Measurements from ENCODE around the gene DOCK10. TPM values are rescaled to one million over a fixed set of nuclear protein-coding genes. Genes with fewer than 3 reads are reported as not detected.

DOCK10 gene
- total and polyA plus RNA-seq, 10 of the 15 experiments (the other 5 are each of a cell fraction or from before 2014, with no cell fraction given) = 16.9 to 120 (median 85.5) TPM

DNA sequence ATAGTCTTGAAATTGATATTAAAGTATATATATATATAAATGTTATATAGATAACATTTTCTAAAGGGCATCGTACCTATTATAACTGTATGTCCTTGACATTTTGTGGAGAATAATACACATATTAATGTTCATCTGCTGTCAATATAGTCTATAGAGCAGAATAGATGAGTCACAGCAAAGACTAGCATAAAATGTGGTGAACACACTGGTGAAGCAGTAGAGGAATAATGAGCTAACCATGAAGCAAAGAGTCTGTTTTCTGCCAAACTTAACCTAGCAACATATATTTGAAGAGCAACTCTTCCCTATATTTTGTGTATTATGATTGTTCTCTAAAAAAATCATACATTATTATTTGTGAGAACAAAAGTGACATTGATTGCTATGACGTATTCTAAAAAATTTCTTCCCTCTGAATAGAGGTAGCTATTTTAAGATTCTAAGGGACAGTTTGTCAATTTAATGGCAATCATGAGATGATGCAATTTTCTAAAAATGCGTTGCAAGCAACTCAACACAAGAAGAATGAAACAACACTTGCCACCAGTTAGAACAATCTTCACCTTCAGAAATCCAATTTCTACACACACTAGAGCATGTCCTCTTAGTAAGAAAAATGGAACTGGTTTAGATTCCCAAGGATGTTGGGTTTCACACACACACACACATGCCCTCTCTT, 22.0 kb downstream of the DOCK10 start:
- TF ChIP-seq SRF (IDR thresholded peaks at IDR 0.05; ENCODE audit: low read depth in 2 of 2, low read length in 2 of 2) = no peak
- no peak for TF ChIP-seq TBL1XR1 (IDR thresholded peaks at IDR 0.05; ENCODE audit: low read depth, low read length)
- no peak for TF ChIP-seq BCL11A (IDR thresholded peaks at IDR 0.05; ENCODE audit: low read depth, low read length)
- TF ChIP-seq RB1 (IDR thresholded peaks at IDR 0.05; ENCODE audit: borderline replicate concordance) = no peak
- Histone ChIP-seq H4K20me1 (ENCODE audit: control insufficient read depth, insufficient read depth) (no peaks in the 10 kb centered on the region), H3K27me3 (replicated peaks in 1 of 2; ENCODE audit: control insufficient read depth in 2 of 2, insufficient read depth in 2 of 2, low read length in 1 of 2) (no peaks in the 10 kb centered on the region), H3K79me2 (ENCODE audit: control insufficient read depth, insufficient read depth, low read length) (peaks cover 49% of the 10 kb centered on the region), H3K36me3 (ENCODE audit: control insufficient read depth in 2 of 2, insufficient read depth in 2 of 2, low read length in 1 of 2) (no peaks in the 10 kb centered on the region; a peak in 1 of 4 replicates), H3K9me3 (replicated peaks; ENCODE audit: control insufficient read depth, insufficient read depth, low read length) (no peaks in the 10 kb centered on the region), H3K4me1 (ENCODE audit: control insufficient read depth, insufficient read depth, low read length) (no peaks in the 10 kb centered on the region), H3K9ac (ENCODE audit: control insufficient read depth, insufficient read depth, low read length) (no peak overlapping the region), H2AFZ (ENCODE audit: control insufficient read depth, low read depth, low read length) (no peak overlapping the region), H3K4me2 (ENCODE audit: control insufficient read depth, insufficient read depth) (no peak overlapping the region), H3K27ac (ENCODE audit: control insufficient read depth, insufficient read depth) (no peak overlapping the region), H3K4me3 (no peak overlapping the region)
- no TSS peak for BruUV-seq (replicated peaks)
- POLR2A ChIA-PET = interaction anchor here (0.6 kb wide), 1 partner anchor 106 kb away, joined by 3 read pairs; no protein-coding TSS in a partner anchor
- WGBS (ENCODE audit: insufficient coverage, insufficient replicate concordance, low lambda C conversion rate, missing lambda C conversion rate) = 83% methylated on average over 3 of the region's 3 CpGs
- DNase-seq (ENCODE audit: low read depth, low spot score) (no peak), FAIRE-seq (no peak), ATAC-seq (peak; percentile 37; the same call in 1 of the 3 replicates)
- SMC1A ChIA-PET (ENCODE audit: uncharacterized antibody, unreplicated experiment) = interaction anchor here (0.6 to 2.9 kb wide), 7 partner anchors 8 to 678 kb away, joined by 3 to 8 read pairs (median 5); no protein-coding TSS in a partner anchor
- RAD21 ChIA-PET (ENCODE audit: unreplicated experiment) = interaction anchor here (1.6 kb wide), 1 partner anchor 18 kb away, joined by 4 read pairs; no protein-coding TSS in a partner anchor
- CTCF ChIA-PET = interaction anchor here (0.5 to 1.4 kb wide), 6 partner anchors 9 to 645 kb away, joined by 3 to 5 read pairs (median 3); no protein-coding TSS in a partner anchor
- intact Hi-C loops (cut with micrococcal nuclease; ENCODE audit: unreplicated experiment) = no loop called here
- in situ Hi-C loops (cut with MboI) = loop anchor here (25.0 kb wide), 1 partner anchor 658 kb away; no protein-coding TSS in a partner anchor

DNA sequence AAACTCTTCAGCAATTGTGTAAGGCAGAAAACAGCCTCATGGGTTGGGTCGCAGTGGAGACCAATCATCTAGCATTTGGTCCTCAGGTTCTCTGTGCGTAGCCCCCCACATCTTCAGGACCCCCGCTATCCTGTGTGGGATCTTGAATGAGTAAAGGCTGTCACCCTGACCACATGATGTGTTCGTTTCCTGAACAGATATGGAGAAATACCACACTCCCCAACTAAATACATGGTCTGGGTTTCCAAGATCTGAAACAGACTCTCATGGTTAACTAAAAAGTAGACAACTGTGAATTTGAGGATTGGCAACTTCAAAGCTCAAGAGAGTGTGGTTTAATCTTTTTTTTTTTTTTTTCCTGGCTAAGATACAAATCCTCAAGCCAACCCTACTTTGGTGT, 23.2 kb downstream of the DOCK10 start:
- intact Hi-C loops (cut with micrococcal nuclease; ENCODE audit: unreplicated experiment) = no loop called here
- TF ChIP-seq, protein P1, sequence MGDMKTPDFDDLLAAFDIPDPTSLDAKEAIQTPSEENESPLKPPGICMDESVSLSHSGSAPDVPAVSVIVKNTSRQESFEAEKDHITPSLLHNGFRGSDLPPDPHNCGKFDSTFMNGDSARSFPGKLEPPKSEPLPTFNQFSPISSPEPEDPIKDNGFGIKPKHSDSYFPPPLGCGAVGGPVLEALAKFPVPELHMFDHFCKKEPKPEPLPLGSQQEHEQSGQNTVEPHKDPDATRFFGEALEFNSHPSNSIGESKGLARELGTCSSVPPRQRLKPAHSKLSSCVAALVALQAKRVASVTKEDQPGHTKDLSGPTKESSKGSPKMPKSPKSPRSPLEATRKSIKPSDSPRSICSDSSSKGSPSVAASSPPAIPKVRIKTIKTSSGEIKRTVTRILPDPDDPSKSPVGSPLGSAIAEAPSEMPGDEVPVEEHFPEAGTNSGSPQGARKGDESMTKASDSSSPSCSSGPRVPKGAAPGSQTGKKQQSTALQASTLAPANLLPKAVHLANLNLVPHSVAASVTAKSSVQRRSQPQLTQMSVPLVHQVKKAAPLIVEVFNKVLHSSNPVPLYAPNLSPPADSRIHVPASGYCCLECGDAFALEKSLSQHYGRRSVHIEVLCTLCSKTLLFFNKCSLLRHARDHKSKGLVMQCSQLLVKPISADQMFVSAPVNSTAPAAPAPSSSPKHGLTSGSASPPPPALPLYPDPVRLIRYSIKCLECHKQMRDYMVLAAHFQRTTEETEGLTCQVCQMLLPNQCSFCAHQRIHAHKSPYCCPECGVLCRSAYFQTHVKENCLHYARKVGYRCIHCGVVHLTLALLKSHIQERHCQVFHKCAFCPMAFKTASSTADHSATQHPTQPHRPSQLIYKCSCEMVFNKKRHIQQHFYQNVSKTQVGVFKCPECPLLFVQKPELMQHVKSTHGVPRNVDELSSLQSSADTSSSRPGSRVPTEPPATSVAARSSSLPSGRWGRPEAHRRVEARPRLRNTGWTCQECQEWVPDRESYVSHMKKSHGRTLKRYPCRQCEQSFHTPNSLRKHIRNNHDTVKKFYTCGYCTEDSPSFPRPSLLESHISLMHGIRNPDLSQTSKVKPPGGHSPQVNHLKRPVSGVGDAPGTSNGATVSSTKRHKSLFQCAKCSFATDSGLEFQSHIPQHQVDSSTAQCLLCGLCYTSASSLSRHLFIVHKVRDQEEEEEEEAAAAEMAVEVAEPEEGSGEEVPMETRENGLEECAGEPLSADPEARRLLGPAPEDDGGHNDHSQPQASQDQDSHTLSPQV (IDR thresholded peaks at IDR 0.05) = no peak
- TF ChIP-seq FOS (IDR thresholded peaks at IDR 0.05; ENCODE audit: borderline replicate concordance, extremely low read depth, insufficient read length) = no peak
- TF ChIP-seq, protein P2, sequence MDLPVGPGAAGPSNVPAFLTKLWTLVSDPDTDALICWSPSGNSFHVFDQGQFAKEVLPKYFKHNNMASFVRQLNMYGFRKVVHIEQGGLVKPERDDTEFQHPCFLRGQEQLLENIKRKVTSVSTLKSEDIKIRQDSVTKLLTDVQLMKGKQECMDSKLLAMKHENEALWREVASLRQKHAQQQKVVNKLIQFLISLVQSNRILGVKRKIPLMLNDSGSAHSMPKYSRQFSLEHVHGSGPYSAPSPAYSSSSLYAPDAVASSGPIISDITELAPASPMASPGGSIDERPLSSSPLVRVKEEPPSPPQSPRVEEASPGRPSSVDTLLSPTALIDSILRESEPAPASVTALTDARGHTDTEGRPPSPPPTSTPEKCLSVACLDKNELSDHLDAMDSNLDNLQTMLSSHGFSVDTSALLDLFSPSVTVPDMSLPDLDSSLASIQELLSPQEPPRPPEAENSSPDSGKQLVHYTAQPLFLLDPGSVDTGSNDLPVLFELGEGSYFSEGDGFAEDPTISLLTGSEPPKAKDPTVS (IDR thresholded peaks at IDR 0.05; ENCODE audit: low read depth, low read length) = no peak
- TF ChIP-seq MYC (IDR thresholded peaks at IDR 0.05; ENCODE audit: insufficient read depth, insufficient read length, insufficient replicate concordance, low read length, severe bottlenecking) = no peak
- no peak for TF ChIP-seq HDGF (IDR thresholded peaks at IDR 0.05)

More for the DNA sequence above, 23.2 kb downstream of the DOCK10 start:
- Histone ChIP-seq H3K36me3 (ENCODE audit: control insufficient read depth in 2 of 2, insufficient read depth in 2 of 2, low read length in 1 of 2) (no peaks in the 10 kb centered on the region; a peak in 1 of 4 replicates), H3K27me3 (replicated peaks in 1 of 2; ENCODE audit: control insufficient read depth in 2 of 2, insufficient read depth in 2 of 2, low read length in 1 of 2) (no peaks in the 10 kb centered on the region), H2AFZ (ENCODE audit: control insufficient read depth, low read depth, low read length) (no peak overlapping the region), H3K9ac (ENCODE audit: control insufficient read depth, insufficient read depth, low read length) (no peak overlapping the region), H3K4me1 (ENCODE audit: control insufficient read depth, insufficient read depth, low read length) (no peaks in the 10 kb centered on the region), H3K79me2 (ENCODE audit: control insufficient read depth, insufficient read depth, low read length) (peaks cover 45% of the 10 kb centered on the region), H3K4me2 (ENCODE audit: control insufficient read depth, insufficient read depth) (no peak overlapping the region), H3K27ac (ENCODE audit: control insufficient read depth, insufficient read depth) (no peak overlapping the region), H3K9me3 (replicated peaks; ENCODE audit: control insufficient read depth, insufficient read depth, low read length) (no peaks in the 10 kb centered on the region), H4K20me1 (ENCODE audit: control insufficient read depth, insufficient read depth) (no peaks in the 10 kb centered on the region), H3K4me3 (no peak overlapping the region)
- no peak for ATAC-seq
- ChIA-PET CTCF (interaction anchor here (0.6 to 1.4 kb wide), 5 partner anchors 10 to 646 kb away, joined by 3 read pairs; no protein-coding TSS in a partner anchor), RAD21 (ENCODE audit: unreplicated experiment) (no interaction called here), POLR2A (interaction anchor here (0.6 kb wide), 1 partner anchor 1205 kb away, joined by 6 read pairs; no protein-coding TSS in a partner anchor), SMC1A (ENCODE audit: uncharacterized antibody, unreplicated experiment) (interaction anchor here (0.6 to 2.3 kb wide), 7 partner anchors 10 to 21 kb away, joined by 3 to 5 read pairs (median 3); no protein-coding TSS in a partner anchor)
- in situ Hi-C loops (cut with MboI) = loop anchor here (25.0 kb wide), 1 partner anchor 657 kb away; no protein-coding TSS in a partner anchor
- DNase-seq (ENCODE audit: low read depth, low spot score) = no peak
- TSS peak; percentile 23 for BruUV-seq (replicated peaks)
- WGBS (ENCODE audit: insufficient coverage, insufficient replicate concordance, low lambda C conversion rate, missing lambda C conversion rate) = 100% methylated on average over 4 of the region's 4 CpGs
- no peak for FAIRE-seq
